ENCODE measurements around the gene ADK. TPM values are rescaled to one million over a fixed set of nuclear protein-coding genes. Genes with fewer than 3 reads are reported as not detected.

Gene ADK
- total and polyA plus RNA-seq, 2 of the 4 experiments (the other 2 are of a cell fraction), result 30.6 to 40.9 TPM

DNA sequence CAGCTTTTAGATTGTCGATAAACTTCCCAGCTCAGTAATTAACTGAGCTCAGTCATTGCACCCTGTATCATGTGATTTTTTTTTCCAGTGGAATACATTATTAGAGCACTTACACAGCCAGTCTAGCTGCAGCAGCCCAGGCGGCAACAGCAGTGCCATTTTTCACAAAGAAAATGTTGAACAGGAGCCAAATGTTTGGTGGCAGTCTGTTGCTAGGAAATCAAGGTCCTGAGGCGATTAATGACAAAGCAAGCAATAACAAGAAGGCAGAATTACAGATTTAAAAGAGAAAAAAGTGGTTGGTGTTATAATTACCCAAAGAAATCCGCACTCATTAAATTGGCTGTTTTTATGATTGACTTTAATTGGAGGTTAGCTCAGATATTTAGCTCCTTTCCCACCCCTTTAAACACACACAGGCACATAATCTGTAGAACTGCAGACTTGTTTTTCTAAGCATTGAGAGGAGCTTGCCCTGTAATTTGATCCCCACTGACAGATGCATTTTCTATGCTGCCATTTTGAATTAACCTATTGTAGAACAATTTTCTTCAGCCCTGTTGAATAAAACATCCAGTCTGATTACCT lies 267.4 kb downstream of the ADK start:
- Histone ChIP-seq H4K8ac (ENCODE audit: low read depth in 2 of 2, low read length in 2 of 2) (no peak overlapping the region), H3K27me3 (ENCODE audit: control insufficient read depth, insufficient read depth, low read length) (no peaks in the 10 kb centered on the region), H2BK5ac (ENCODE audit: low read depth, low read length, poor library complexity, severe bottlenecking) (no peak overlapping the region), H3K9ac (ENCODE audit: low read depth, low read length) (no peak overlapping the region), H3K36me3 (ENCODE audit: control insufficient read depth, insufficient read depth, low read length) (no peaks in the 10 kb centered on the region), H3K9me1 (ENCODE audit: insufficient read depth, low read length) (peaks cover 4% of the 10 kb centered on the region; the same call in 1 of the 2 replicates), H2BK20ac (ENCODE audit: low read depth, low read length) (no peak overlapping the region), H2AK9ac (replicated peaks; ENCODE audit: low read depth, low read length, poor library complexity) (no peak overlapping the region), H4K5ac (ENCODE audit: low read depth, low read length) (peak overlapping the region; percentile 43; the same call in 1 of the 2 replicates), H3K56ac (ENCODE audit: extremely low read depth, insufficient read depth, low read length) (no peak overlapping the region), H3K79me1 (ENCODE audit: low read depth in 1 of 2, low read length in 2 of 2) (peaks cover 2 to 9% of the 10 kb centered on the region in 2 experiments; a peak in 2 of 4 replicates), H3K4me3 (ENCODE audit: insufficient read depth, low read depth, low read length) (no peak overlapping the region), H2BK15ac (ENCODE audit: low read depth, low read length) (no peak overlapping the region), H3K4ac (ENCODE audit: low read depth, low read length) (no peak overlapping the region), H3K14ac (replicated peaks; ENCODE audit: low read depth, low read length) (no peak overlapping the region), H2BK120ac (ENCODE audit: low read depth, low read length) (no peak overlapping the region), H4K91ac (ENCODE audit: insufficient read depth, low read depth, low read length) (no peak overlapping the region), H4K20me1 (ENCODE audit: insufficient read depth, low read length) (no peaks in the 10 kb centered on the region), H3K23ac (ENCODE audit: low read depth, low read length) (no peak overlapping the region), H2AK5ac (ENCODE audit: low read depth, low read length) (no peak overlapping the region), H2AFZ (replicated peaks; ENCODE audit: low read length, poor library complexity) (no peak overlapping the region), H3K4me1 (ENCODE audit: control insufficient read depth, insufficient read depth, low read length) (no peaks in the 10 kb centered on the region; the same call in 1 of the 2 replicates), H3K27ac (ENCODE audit: insufficient read depth, low read length) (no peak overlapping the region), H3K9me3 (ENCODE audit: control insufficient read depth, insufficient read depth, low read length) (no peaks in the 10 kb centered on the region), H3K18ac (ENCODE audit: low read depth, low read length) (no peak overlapping the region), H3K4me2 (ENCODE audit: low read depth, low read length) (no peak overlapping the region)
- dilution Hi-C loops (cut with HindIII; ENCODE audit: low sequenced_read_pairs, unreplicated experiment), result no loop called here
- no peak for DNase-seq
- ChIA-PET POLR2A (ENCODE audit: unreplicated experiment) (no interaction called here), CTCF (interaction anchor here (0.9 kb wide), 1 partner anchor 817 kb away, joined by 4 read pairs; the partner anchor contains the start of gene COMTD1)
- TF ChIP-seq BHLHE40 (IDR thresholded peaks at IDR 0.05; ENCODE audit: low read depth, low read length), result no peak
- no peak for TF ChIP-seq SMC3 (IDR thresholded peaks at IDR 0.05; ENCODE audit: low read depth, low read length)
- TF ChIP-seq, protein P1, sequence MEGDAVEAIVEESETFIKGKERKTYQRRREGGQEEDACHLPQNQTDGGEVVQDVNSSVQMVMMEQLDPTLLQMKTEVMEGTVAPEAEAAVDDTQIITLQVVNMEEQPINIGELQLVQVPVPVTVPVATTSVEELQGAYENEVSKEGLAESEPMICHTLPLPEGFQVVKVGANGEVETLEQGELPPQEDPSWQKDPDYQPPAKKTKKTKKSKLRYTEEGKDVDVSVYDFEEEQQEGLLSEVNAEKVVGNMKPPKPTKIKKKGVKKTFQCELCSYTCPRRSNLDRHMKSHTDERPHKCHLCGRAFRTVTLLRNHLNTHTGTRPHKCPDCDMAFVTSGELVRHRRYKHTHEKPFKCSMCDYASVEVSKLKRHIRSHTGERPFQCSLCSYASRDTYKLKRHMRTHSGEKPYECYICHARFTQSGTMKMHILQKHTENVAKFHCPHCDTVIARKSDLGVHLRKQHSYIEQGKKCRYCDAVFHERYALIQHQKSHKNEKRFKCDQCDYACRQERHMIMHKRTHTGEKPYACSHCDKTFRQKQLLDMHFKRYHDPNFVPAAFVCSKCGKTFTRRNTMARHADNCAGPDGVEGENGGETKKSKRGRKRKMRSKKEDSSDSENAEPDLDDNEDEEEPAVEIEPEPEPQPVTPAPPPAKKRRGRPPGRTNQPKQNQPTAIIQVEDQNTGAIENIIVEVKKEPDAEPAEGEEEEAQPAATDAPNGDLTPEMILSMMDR (conservative IDR thresholded peaks at IDR 0.05; ENCODE audit: low read depth, low read length), result no peak
- TF ChIP-seq CEBPB (IDR thresholded peaks at IDR 0.05; ENCODE audit: low read depth, low read length), result no peak
- TF ChIP-seq POLR2A (IDR thresholded peaks at IDR 0.05; ENCODE audit: low read depth, low read length), result no peak
- TF ChIP-seq FOS (IDR thresholded peaks at IDR 0.05; ENCODE audit: low read depth, low read length), result no peak
- TF ChIP-seq MAFK (IDR thresholded peaks at IDR 0.05; ENCODE audit: low read depth, low read length), result no peak
- no peak for TF ChIP-seq MAZ (IDR thresholded peaks at IDR 0.05; ENCODE audit: borderline replicate concordance, low read depth, low read length)
- no peak for TF ChIP-seq MXI1 (IDR thresholded peaks at IDR 0.05; ENCODE audit: borderline replicate concordance, low read depth, low read length)
- TF ChIP-seq, protein P2, sequence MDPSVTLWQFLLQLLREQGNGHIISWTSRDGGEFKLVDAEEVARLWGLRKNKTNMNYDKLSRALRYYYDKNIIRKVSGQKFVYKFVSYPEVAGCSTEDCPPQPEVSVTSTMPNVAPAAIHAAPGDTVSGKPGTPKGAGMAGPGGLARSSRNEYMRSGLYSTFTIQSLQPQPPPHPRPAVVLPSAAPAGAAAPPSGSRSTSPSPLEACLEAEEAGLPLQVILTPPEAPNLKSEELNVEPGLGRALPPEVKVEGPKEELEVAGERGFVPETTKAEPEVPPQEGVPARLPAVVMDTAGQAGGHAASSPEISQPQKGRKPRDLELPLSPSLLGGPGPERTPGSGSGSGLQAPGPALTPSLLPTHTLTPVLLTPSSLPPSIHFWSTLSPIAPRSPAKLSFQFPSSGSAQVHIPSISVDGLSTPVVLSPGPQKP (IDR thresholded peaks at IDR 0.05; ENCODE audit: borderline replicate concordance, low read depth, low read length), result no peak
- no peak for TF ChIP-seq RFX5 (IDR thresholded peaks at IDR 0.05; ENCODE audit: low read depth, low read length)
- no peak for TF ChIP-seq NFE2L2 (IDR thresholded peaks at IDR 0.05; ENCODE audit: low read depth, low read length)
- no peak for TF ChIP-seq RCOR1 (IDR thresholded peaks at IDR 0.05; ENCODE audit: insufficient replicate concordance, low read length)
- no CpG with 5 or more reads among the region's 4 CpGs for WGBS, 2 experiments (ENCODE audit: extremely low coverage in 2 of 2, insufficient read length in 1 of 2)
- in situ Hi-C loops (cut with MboI; ENCODE audit: low sequenced_read_pairs), result no loop called here
- BruUV-seq (replicated peaks), result no TSS peak
- no peak for ATAC-seq (ENCODE audit: low read depth)
- intact Hi-C loops (cut with micrococcal nuclease), result no loop called here

Data from IMR-90 (cell line).